GM23338 (cell line): Measurements from ENCODE around the gene GABBR1. TPM values are rescaled to one million over a fixed set of nuclear protein-coding genes. Genes with fewer than 3 reads are reported as not detected.

Source experiments
- ATAC-seq: fragments of 200-7000 bp; cut with Tn5 transposase; 3 replicates; pipeline ENCODE4 v1.9.1; 2020
- DNase-seq: peaks from one replicate; pipeline ENCODE4 v3.0.0-alpha.2; 2015; ENCODE audit warnings: low spot score
- H2AFZ ChIP-seq: fragments of 200-600 bp; sonication (generic); 2 replicates; pipeline ENCODE4 v1.8.0; 2016; ENCODE audit warnings: antibody characterized with exemption, mild to moderate bottlenecking, moderate library complexity
- H3F3A ChIP-seq: fragments of 200-600 bp; sonication (generic); replicated peaks from 2 replicates; pipeline ENCODE4 v1.8.0; 2017; ENCODE audit warnings: antibody characterized with exemption, mixed run types, low read depth
- H3K27ac ChIP-seq: fragments of 200-600 bp; sonication (generic); 2 replicates; pipeline ENCODE4 v1.6.1; 2016; ENCODE audit warnings: low read depth
- H3K27me3 ChIP-seq: fragments of 200-600 bp; sonication (generic); 2 replicates; pipeline ENCODE4 v1.8.0; 2016; ENCODE audit warnings: mild to moderate bottlenecking, mixed run types, moderate library complexity; ENCODE audit not compliant: insufficient read depth
- H3K36me3 ChIP-seq: fragments of 200-600 bp; sonication (generic); 2 replicates; pipeline ENCODE4 v1.8.0; 2016; ENCODE audit warnings: mild to moderate bottlenecking; ENCODE audit not compliant: insufficient read depth
- H3K4me1 ChIP-seq: fragments of 200-600 bp; sonication (generic); 2 replicates; pipeline ENCODE4 v1.8.0; 2016; ENCODE audit warnings: mild to moderate bottlenecking, moderate library complexity; ENCODE audit not compliant: insufficient read depth
- H3K4me2 ChIP-seq: fragments of 200-600 bp; sonication (generic); 2 replicates; pipeline ENCODE4 v1.7.1; 2017; ENCODE audit warnings: mixed run types
- H3K4me3 ChIP-seq: fragments of 200-600 bp; sonication (generic); 2 replicates; pipeline ENCODE4 v1.6.1; 2016; ENCODE audit warnings: mixed run types
- H3K79me2 ChIP-seq: fragments of 200-600 bp; sonication (generic); replicated peaks from 2 replicates; pipeline ENCODE4 v1.8.0; 2017; ENCODE audit warnings: mild to moderate bottlenecking; ENCODE audit not compliant: insufficient read depth
- H3K9me2 ChIP-seq: fragments of 200-600 bp; sonication (generic); 2 replicates; pipeline ENCODE4 v1.8.0; 2017; ENCODE audit not compliant: insufficient read depth
- H4K20me1 ChIP-seq: fragments of 200-600 bp; sonication (generic); replicated peaks from 2 replicates; pipeline ENCODE4 v1.8.0; 2017; ENCODE audit warnings: mild to moderate bottlenecking; ENCODE audit not compliant: insufficient read depth
- H3K27ac Mint-ChIP-seq: 2 replicates; pipeline ENCODE4 v1.8.0; 2020; ENCODE audit warnings: inconsistent platforms, mild to moderate bottlenecking, moderate library complexity, mixed read lengths
- H3K27me3 Mint-ChIP-seq: 3 replicates; pipeline ENCODE4 v1.8.0; 2022; ENCODE audit warnings: low read depth, mild to moderate bottlenecking, moderate library complexity, mixed read lengths, inconsistent platforms; ENCODE audit not compliant: insufficient read depth, poor library complexity
- H3K36me3 Mint-ChIP-seq: 3 replicates; pipeline ENCODE4 v1.8.0; 2021; ENCODE audit warnings: low read depth, mild to moderate bottlenecking, inconsistent platforms, moderate library complexity, mixed read lengths
- H3K4me1 Mint-ChIP-seq: 3 replicates; pipeline ENCODE4 v1.8.0; 2020; ENCODE audit warnings: mild to moderate bottlenecking, inconsistent platforms, mixed read lengths
- H3K4me3 Mint-ChIP-seq: 3 replicates; pipeline ENCODE4 v1.8.0; 2021; ENCODE audit warnings: moderate library complexity, mild to moderate bottlenecking, inconsistent platforms, mixed read lengths
- H3K9me3 Mint-ChIP-seq: 3 replicates; pipeline ENCODE4 v1.8.0; 2020; ENCODE audit warnings: moderate library complexity, mild to moderate bottlenecking, inconsistent platforms, mixed read lengths
- CREB1 ChIP-seq: fragments of 250-450 bp; sonication (Bioruptor Pico); IDR thresholded peaks from 2 replicates; pipeline ENCODE4 v1.5.0; 2020; ENCODE audit warnings: low read depth, mild to moderate bottlenecking, moderate library complexity
- EZH2 ChIP-seq: fragments of 200-600 bp; sonication (generic); IDR thresholded peaks from one replicate; pipeline ENCODE4 v1.8.0; 2017; ENCODE audit warnings: antibody characterized with exemption, mild to moderate bottlenecking, low read depth; ENCODE audit not compliant: unreplicated experiment
- EZH2phosphoT487 ChIP-seq: fragments of 200-600 bp; sonication (generic); IDR thresholded peaks from one replicate; pipeline ENCODE4 v1.8.1; 2018; ENCODE audit warnings: antibody characterized with exemption; ENCODE audit not compliant: unreplicated experiment
- JUNB ChIP-seq: IDR thresholded peaks from one replicate; pipeline ENCODE4 v1.6.1; 2016; ENCODE audit warnings: antibody characterized with exemption; ENCODE audit not compliant: unreplicated experiment
- NANOG ChIP-seq: IDR thresholded peaks from 2 replicates; pipeline ENCODE4 v1.6.1; 2016; ENCODE audit warnings: antibody characterized with exemption, borderline replicate concordance
- POLR2AphosphoS5 ChIP-seq: IDR thresholded peaks from 2 replicates; pipeline ENCODE4 v1.6.1; 2016; ENCODE audit warnings: antibody characterized with exemption, low read depth
- ZNF331 ChIP-seq: fragments of 250-450 bp; sonication (Bioruptor Pico); IDR thresholded peaks from 2 replicates; pipeline ENCODE4 v1.5.0; 2020; ENCODE audit warnings: low read depth, mild to moderate bottlenecking, moderate library complexity
- ZNF462 ChIP-seq: fragments of 250-450 bp; sonication (Bioruptor Pico); IDR thresholded peaks from 2 replicates; pipeline ENCODE4 v1.5.0; 2020; ENCODE audit warnings: mild to moderate bottlenecking, moderate library complexity
- polyA plus RNA-seq: library from polyadenylated mRNA; unstranded; fragments of >200 nt; fragmentation: Nextera tagmentation; extraction: Ambion mirVana; gene quantifications from 2 replicates; pipeline ENCODE4 v1.2.1, GENCODE V29; 2016
- total RNA-seq: library from RNA; depleted of rRNA; stranded (reverse); fragments of >200 nt; shearing (Covaris generic); gene quantifications from 2 replicates; pipeline ENCODE4 v1.2.3, GENCODE V29; 2014
- TF ChIP-seq, protein P1 (sequence below): IDR thresholded peaks from 2 replicates; pipeline ENCODE4 v1.6.1; 2016; ENCODE audit warnings: antibody characterized with exemption
- TF ChIP-seq, protein P2 (sequence below): IDR thresholded peaks from one replicate; pipeline ENCODE4 v1.6.1; 2018; ENCODE audit warnings: antibody characterized with exemption; ENCODE audit not compliant: unreplicated experiment

The GABBR1 gene
- total and polyA plus RNA-seq, 2 experiments from 2014 or later: 42.8 to 78.9 TPM

DNA sequence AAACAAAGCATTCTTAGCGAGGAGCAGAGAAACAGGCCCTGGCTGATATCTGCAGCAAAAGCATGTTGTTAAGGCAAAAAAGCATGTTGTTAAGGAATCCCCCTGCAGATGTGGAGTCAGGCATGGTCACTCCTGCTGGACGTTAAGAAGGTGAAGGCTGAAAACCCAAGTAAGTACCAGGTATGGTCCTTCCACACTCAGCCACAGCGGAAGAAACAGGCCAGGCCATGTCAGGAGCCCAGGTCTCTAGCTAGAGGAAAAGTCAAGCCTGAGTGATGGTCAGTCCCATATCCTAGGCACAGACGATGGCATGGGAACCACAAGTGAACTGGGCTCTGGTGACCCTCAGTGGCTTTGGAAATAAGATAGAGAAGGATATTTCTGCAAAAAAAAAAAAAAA is 112.8 kb downstream of the GABBR1 start:
- Histone ChIP-seq H3K4me2 (no peak overlapping the region), H3K36me3 (peaks cover 7% of the 10 kb centered on the region), H3F3A (no peaks in the 10 kb centered on the region), H2AFZ (no peak overlapping the region), H3K4me3 (no peak overlapping the region), H3K9me2 (no peaks in the 10 kb centered on the region), H3K27ac (no peak overlapping the region), H3K79me2 (no peaks in the 10 kb centered on the region), H3K4me1 (0 out of 2 replicates have a peak, but pooled peaks cover 4% of the 10 kb centered on the region), H3K27me3 (no peaks in the 10 kb centered on the region), H4K20me1 (no peaks in the 10 kb centered on the region)
- H3K27ac Mint-ChIP-seq: no peak overlapping the region
- TF ChIP-seq ZNF331 (no peak), NANOG (no peak), EZH2phosphoT487 (no peak), EZH2 (no peak), JUNB (no peak), POLR2AphosphoS5 (no peak)
- TF ChIP-seq, protein P1, sequence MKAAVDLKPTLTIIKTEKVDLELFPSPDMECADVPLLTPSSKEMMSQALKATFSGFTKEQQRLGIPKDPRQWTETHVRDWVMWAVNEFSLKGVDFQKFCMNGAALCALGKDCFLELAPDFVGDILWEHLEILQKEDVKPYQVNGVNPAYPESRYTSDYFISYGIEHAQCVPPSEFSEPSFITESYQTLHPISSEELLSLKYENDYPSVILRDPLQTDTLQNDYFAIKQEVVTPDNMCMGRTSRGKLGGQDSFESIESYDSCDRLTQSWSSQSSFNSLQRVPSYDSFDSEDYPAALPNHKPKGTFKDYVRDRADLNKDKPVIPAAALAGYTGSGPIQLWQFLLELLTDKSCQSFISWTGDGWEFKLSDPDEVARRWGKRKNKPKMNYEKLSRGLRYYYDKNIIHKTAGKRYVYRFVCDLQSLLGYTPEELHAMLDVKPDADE: no peak
- TF ChIP-seq, protein P2, sequence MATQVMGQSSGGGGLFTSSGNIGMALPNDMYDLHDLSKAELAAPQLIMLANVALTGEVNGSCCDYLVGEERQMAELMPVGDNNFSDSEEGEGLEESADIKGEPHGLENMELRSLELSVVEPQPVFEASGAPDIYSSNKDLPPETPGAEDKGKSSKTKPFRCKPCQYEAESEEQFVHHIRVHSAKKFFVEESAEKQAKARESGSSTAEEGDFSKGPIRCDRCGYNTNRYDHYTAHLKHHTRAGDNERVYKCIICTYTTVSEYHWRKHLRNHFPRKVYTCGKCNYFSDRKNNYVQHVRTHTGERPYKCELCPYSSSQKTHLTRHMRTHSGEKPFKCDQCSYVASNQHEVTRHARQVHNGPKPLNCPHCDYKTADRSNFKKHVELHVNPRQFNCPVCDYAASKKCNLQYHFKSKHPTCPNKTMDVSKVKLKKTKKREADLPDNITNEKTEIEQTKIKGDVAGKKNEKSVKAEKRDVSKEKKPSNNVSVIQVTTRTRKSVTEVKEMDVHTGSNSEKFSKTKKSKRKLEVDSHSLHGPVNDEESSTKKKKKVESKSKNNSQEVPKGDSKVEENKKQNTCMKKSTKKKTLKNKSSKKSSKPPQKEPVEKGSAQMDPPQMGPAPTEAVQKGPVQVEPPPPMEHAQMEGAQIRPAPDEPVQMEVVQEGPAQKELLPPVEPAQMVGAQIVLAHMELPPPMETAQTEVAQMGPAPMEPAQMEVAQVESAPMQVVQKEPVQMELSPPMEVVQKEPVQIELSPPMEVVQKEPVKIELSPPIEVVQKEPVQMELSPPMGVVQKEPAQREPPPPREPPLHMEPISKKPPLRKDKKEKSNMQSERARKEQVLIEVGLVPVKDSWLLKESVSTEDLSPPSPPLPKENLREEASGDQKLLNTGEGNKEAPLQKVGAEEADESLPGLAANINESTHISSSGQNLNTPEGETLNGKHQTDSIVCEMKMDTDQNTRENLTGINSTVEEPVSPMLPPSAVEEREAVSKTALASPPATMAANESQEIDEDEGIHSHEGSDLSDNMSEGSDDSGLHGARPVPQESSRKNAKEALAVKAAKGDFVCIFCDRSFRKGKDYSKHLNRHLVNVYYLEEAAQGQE: no peak
- H3K4me3 Mint-ChIP-seq: no peak overlapping the region
- ATAC-seq (no peak), DNase-seq (no peak)
- peaks cover 34% of the 10 kb centered on the region for H3K36me3 Mint-ChIP-seq
- H3K27me3 Mint-ChIP-seq: peaks cover 6% of the 10 kb centered on the region
- peaks cover 9% of the 10 kb centered on the region for H3K4me1 Mint-ChIP-seq
- peaks cover 39% of the 10 kb centered on the region for H3K9me3 Mint-ChIP-seq

DNA sequence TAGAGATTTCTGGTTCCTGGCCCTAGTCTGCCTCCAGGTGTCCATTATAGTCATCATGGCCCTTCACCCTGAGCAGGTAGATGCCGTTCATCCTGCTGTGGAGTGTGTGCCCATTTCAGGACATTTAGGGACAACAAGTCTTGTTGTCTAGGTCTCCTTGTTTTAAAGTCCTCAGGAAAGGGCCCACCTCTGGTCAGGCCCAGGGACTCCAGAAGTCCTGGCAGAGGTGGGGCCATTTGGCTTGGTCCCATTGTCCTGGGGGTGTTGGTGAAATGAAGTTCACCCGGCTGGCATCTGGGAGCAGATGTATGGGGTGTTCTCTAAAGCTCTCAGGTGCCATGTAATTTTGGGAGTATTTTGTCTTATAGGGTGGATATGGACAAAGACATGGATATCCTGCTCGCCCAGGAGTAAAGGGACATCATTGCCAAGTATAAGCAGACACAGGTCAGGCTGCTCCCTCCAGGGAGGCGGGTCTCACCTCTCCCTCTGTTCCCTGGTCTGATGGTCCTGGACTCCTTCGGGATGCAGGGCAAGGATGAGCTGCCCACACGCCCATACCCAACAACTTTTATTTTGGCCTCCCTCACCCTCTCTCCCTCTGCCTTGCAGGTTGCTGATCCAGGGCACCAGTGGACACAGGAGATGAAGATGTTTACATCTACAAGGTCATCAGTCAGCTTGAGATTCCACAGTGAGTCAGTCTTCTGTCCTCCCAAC is 113.5 kb downstream of the GABBR1 start:
- Mint-ChIP-seq H3K4me1 (peaks cover 1% of the 10 kb centered on the region), H3K4me3 (no peak overlapping the region), H3K27ac (no peak overlapping the region), H3K9me3 (peaks cover 34% of the 10 kb centered on the region), H3K27me3 (peaks cover 2% of the 10 kb centered on the region), H3K36me3 (peaks cover 29% of the 10 kb centered on the region)
- H3K4me2 ChIP-seq: no peak overlapping the region
- no peaks in the 10 kb centered on the region for H3F3A ChIP-seq
- DNase-seq (no peak), ATAC-seq (no peak)
- H3K4me3 ChIP-seq: no peak overlapping the region
- 0 out of 2 replicates have a peak, but pooled peaks cover 2% of the 10 kb centered on the region for H3K4me1 ChIP-seq
- H3K9me2 ChIP-seq: 0 out of 2 replicates have a peak, but pooled peaks cover 7% of the 10 kb centered on the region
- H3K79me2 ChIP-seq: no peaks in the 10 kb centered on the region
- no peaks in the 10 kb centered on the region for H4K20me1 ChIP-seq
- H2AFZ ChIP-seq: no peak overlapping the region
- no peak overlapping the region for H3K27ac ChIP-seq
- no peaks in the 10 kb centered on the region for H3K27me3 ChIP-seq
- peaks cover 7% of the 10 kb centered on the region for H3K36me3 ChIP-seq
- TF ChIP-seq ZNF462 (CRISPR knock-in tag): no peak
- no peak for TF ChIP-seq CREB1
